GM23338 (cell line): ENCODE results near the gene NOX5.
A peak's percentile ranks its signal among the peaks of the same experiment; 100 is the strongest.

Experiments
- CTCF ChIP-seq, 2 experiments: fragments of 200-600 bp in 1 of 2; sonication (generic) in 1 of 2; conservative IDR thresholded peaks; 2 replicates each; pipeline versions ENCODE4 v1.5.1 to v1.6.1; 2016 to 2017; ENCODE audit warnings: antibody characterized with exemption in 2 of 2, low read depth in 2 of 2, mild to moderate bottlenecking in 2 of 2, moderate library complexity in 1 of 2
- EZH2 ChIP-seq: fragments of 200-600 bp; sonication (generic); IDR thresholded peaks from one replicate; pipeline ENCODE4 v1.8.0; 2017; ENCODE audit warnings: antibody characterized with exemption, mild to moderate bottlenecking, low read depth; ENCODE audit not compliant: unreplicated experiment
- POLR2AphosphoS5 ChIP-seq: IDR thresholded peaks from 2 replicates; pipeline ENCODE4 v1.6.1; 2016; ENCODE audit warnings: antibody characterized with exemption, low read depth
- REST ChIP-seq: IDR thresholded peaks from one replicate; pipeline ENCODE4 v1.6.1; 2018; ENCODE audit warnings: antibody characterized with exemption; ENCODE audit not compliant: unreplicated experiment

- TF ChIP-seq EZH2 = no peak
- TF ChIP-seq CTCF (conservative IDR thresholded peaks at IDR 0.05; ENCODE audit: low read depth in 2 of 2) = peak; percentile 96 to 98
- TF ChIP-seq POLR2AphosphoS5 = no peak
- TF ChIP-seq REST = no peak
Measured at GRCh38 chr15:69058830-69059556, 44.5 kb downstream of the NOX5 start.
